Measurements from ENCODE around the gene CEP295NL.
"Not testable (repeated sequence)": the region's sequence is repeated elsewhere in the genome, so short reads cannot be mapped to it uniquely, and the experiment has no call there.

Gene CEP295NL

GRCh38 chr17:78903101-78903779 lies at the start of gene CEP295NL:
TSS of gene CEP295NL (minus strand) at chr17:78903201. CDS start at chr17:78901828, 1,373 bp downstream.
- DNase-seq (ENCODE audit: low read depth, low spot score) = no peak

DNA sequence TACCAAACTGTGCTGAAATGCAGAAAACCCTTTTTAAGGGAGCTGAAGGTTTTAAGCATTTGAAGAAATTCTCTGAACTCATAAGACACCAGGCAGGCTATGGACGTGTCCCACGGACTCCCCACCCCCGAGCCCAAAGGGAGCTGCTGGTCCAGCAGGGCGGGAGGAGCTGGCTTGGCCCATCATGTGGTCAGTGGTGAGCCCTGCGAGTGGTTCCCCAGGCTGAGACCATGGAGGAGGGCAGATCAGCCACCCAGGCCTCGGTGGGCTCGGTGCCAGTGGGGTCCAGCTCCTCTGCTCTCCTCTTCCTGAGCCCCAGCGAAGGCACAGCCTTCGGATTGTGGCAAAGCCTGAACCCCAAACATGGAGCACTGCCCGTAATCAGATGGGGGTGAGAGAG lies 49.7 kb upstream of the CEP295NL start:
- DNase-seq (ENCODE audit: low read depth, low spot score) = no peak

DNA sequence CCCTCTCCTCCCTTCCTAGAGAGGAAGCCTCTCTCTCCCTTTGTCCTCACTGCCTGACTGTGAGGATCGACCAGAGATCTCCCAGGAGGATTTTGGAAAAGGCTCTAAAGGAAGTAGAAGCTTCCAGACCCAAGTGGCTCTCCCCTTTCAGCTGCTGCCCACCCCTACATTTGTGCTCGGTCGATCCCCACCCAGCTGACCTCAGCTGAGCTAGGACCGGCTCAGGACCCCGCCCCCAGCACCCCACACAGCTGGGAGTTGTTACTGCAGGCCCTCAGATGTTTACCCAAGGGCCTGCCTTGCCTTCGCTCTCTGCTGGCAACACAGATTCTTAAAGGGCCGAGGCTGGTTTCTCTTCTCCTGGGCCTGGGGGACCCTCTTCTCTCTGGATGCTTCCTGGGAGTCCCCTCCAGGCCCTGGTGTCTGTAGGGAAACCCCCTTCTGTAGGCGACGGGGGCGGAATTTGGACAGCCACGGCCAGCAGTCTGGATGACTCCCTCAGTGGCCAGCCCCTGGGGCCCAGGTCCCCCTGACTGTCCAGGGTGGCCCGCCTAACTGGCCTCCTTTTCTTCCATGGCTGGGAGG lies 49.1 kb upstream of the CEP295NL start:
- no peak for DNase-seq (ENCODE audit: low read depth, low spot score)

GRCh38 chr17:78950870-78951269 lies 47.9 kb upstream of the CEP295NL start:
- no peak for DNase-seq (ENCODE audit: low read depth, low spot score)

- no peak for DNase-seq (ENCODE audit: low read depth, low spot score)
These were observed 44.5 kb upstream of the CEP295NL start for GRCh38 chr17:78947235-78948149.

GRCh38 chr17:78946631-78947030 lies 43.6 kb upstream of the CEP295NL start:
- DNase-seq (ENCODE audit: low read depth, low spot score) = no peak

DNA sequence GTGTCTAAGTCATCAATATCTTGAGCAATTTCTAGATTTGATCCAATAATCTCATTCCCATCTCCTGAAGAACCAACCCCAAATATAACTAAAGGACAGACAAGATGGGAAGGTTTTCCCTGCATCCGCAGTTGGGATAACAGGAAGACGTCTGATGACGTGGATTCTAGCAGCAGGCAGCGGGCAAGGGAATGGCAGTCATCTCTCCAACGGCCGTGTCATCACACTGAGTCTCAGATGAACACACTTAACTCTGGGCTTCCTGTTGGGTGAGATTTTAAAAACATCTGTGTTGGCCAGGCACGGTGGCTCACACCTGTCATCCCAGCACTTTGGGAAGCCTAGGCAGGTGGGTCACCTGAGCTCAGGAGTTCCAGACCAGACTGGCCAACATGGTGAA lies 43.1 kb upstream of the CEP295NL start:
- DNase-seq (ENCODE audit: low read depth, low spot score) = no peak

GRCh38 chr17:78945455-78945854 lies 42.5 kb upstream of the CEP295NL start:
- DNase-seq (ENCODE audit: low read depth, low spot score) = not testable (repeated sequence)

DNA sequence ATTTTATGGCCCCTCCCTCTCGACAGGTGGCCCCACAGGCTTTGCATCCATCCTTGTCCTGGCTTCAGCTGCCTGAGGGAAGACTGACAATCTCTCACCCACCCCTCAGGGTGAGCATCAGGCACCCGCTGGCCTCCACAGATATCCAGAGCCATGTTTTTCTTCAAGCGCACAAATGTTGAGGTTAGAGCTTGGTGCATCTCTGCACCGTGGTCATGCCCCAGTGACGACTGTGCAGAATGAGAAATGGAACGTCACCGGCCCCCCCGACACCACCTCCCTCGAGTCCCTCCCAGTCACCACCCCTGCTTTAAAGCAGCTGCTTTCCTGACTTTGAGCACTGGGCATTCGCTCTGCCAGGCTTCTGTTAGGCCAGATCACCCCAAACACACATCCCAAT lies 42.0 kb upstream of the CEP295NL start:
- DNase-seq (ENCODE audit: low read depth, low spot score) = no peak

DNA sequence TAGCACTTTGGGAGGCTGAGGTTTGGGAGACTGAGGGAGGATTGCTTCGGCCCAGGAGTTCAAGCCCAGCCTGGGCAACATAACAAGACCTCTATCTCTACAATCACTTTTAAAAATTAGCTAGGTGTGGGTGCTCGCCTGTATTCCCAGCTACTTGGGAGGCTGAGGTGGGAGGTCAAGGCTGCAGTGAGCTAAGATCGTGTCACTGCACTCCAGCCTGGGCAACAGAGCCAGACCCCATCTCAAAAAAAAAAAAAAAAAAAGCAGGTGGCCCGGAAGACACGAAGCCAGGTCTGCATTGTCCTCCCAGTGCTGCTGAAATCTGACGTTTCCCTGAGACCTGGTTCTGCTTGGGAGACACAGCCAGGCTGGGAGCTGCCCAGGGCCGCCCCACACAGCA lies 41.0 kb upstream of the CEP295NL start:
- no peak for DNase-seq (ENCODE audit: low read depth, low spot score)

DNA sequence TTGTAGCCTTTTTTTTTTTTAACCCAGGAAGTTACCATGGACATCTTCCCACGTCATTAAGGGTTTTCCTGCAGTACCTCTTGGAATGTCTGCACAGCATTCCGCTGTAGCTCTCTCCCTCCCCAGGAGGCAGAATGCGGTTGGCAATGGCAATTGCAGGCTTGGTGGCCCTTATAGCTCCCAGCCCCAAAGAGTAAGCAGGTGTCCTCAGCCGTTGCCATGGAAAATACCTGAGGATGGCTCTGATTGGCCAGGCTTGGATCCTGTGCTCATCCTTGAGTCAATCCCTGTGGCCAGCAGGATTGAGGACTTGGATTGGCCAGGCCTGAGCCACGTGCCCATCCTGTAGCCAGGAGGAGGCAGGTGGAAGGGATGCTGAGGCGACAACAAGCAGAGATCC lies 37.7 kb upstream of the CEP295NL start:
- no peak for DNase-seq (ENCODE audit: low read depth, low spot score)

DNA sequence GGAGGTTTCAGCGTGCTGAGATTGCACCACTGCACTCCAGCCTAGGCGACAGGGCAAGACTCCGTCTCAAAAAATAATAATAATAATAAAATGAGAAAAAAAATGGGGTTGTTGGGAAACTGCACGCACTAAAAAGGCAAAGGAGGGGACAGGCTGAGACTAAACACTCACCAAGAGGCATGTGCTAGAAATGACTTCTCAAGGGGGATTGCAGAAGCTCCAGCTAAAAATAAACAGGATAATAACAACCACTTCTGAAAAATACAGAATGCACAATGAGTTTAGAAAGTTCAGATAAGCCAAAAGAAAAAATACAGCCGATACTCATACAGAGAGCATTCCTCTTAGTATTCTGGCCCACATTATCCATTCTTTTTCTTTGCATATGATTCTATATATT lies 37.3 kb upstream of the CEP295NL start:
- DNase-seq (ENCODE audit: low read depth, low spot score) = no peak

DNA sequence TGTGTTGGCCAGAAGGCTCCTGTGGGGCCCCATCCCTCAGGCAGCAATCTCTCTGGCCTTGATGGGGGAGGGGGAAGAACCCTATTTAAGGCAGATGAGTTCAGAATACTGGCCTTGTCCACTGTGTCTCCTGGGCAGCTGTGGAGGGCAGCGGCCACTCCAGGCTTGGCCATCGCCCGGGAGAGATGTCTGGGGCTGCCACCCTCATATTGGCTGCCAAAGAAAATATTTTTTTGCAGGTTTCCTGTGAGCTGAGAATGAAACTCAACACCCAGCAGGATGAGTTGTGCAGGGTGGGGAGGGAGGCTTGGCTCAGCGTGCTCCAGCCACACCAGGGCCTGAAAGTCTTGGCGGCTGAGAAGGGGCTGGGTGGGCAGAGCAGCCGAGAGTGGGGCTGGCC lies 36.6 kb upstream of the CEP295NL start:
- DNase-seq (ENCODE audit: low read depth, low spot score) = no peak

DNA sequence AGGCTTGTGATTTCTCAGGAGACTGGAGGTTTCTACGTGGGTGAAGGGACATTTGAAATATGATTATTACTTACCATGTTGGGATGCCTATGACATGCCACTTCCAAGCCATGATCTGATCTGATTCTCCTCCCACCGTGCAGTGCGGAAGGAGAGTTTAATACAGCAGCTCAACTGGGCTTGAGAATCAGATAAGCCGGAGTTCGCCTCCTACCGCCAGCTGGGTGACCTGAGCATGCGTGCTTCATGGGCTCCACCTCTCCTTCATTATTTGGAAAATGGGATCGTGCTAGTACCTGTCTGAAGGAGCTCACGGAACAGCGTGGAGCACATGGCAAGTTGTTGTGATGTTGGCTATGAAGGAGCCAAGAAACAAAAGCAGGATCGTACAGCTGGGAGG lies 34.6 kb upstream of the CEP295NL start:
- no peak for DNase-seq (ENCODE audit: low read depth, low spot score)

- no peak for DNase-seq (ENCODE audit: low read depth, low spot score)
These were observed 32.7 kb upstream of the CEP295NL start for GRCh38 chr17:78935419-78936323.

GRCh38 chr17:78934681-78935418 lies 31.8 kb upstream of the CEP295NL start:
- no peak for DNase-seq (ENCODE audit: low read depth, low spot score)

DNA sequence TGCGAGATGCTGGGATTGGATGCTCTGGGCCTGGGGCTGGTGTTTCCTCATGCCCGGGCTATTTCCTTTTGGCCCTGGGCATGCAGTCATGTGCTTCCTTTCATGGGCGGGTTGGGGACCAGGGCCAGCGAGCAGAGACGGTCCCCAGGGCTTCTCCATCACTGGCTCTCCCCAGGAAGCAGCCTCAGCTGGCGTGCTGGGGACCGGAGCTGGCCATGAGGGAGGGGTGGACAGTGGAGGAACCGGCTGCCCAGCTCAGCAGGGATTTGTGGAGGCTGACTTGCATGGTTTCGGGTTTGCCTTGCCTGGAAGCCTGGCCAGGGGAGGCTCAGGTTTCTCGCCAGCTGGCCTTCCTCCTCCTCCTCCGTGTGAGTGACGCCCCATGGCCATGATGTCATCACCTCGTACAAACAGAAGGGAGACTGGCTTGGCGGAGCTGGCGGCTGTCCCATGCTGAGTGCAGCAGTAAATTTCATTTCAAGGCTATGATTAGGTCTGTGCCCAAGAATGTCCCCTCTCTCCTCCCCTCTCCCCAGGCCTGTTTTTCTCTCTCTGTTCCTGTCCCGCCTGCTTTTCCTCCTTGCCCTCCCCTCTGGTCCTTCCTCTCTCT lies 31.1 kb upstream of the CEP295NL start:
- DNase-seq (ENCODE audit: low read depth, low spot score) = no peak

- no peak for DNase-seq (ENCODE audit: low read depth, low spot score)
These were observed 30.3 kb upstream of the CEP295NL start for GRCh38 chr17:78933025-78933958.

Measured in activated CD4-positive, CD25-positive, alpha-beta regulatory T cell treated with anti-CD3 and anti-CD28 coated beads, Interleukin-2, amount 50 U/mL, for 16 hours (primary cell).